Activated naive CD4-positive, alpha-beta T cell treated with anti-CD3 and anti-CD28 coated beads, Interleukin-2, amount 50 U/mL, for 72 hours (primary cell): ENCODE results near the gene NFKBIZ. TPM values are rescaled to one million over a fixed set of nuclear protein-coding genes. Genes with fewer than 3 reads are reported as not detected.

Experiments
- ATAC-seq, 2 donors: fragments of 150-1000 bp; cut with Tn5 transposase; 2 replicates each; pipeline ENCODE4 v1.10.0; 2021; ENCODE audit warnings: mild to moderate bottlenecking in 2 of 2, moderate library complexity in 2 of 2
- DNase-seq, 2 donors: peaks; one replicate each; pipeline ENCODE4 v3.0.0; 2021 to 2022; ENCODE audit warnings: low spot score in 2 of 2
- H3K27ac Mint-ChIP-seq, 2 donors: one replicate each; pipeline ENCODE4 v1.8.0; 2022; ENCODE audit warnings: mild to moderate bottlenecking in 2 of 2, mixed read lengths in 2 of 2
- H3K36me3 Mint-ChIP-seq, 2 donors: one replicate each; pipeline ENCODE4 v1.8.0; 2022; ENCODE audit warnings: mixed read lengths in 2 of 2
- H3K9me3 Mint-ChIP-seq, 2 donors: one replicate each; pipeline ENCODE4 v1.8.0; 2022; ENCODE audit warnings: mixed read lengths in 2 of 2
- total RNA-seq, 2 donors: library from RNA; stranded (reverse); gene quantifications; one replicate each; pipeline ENCODE4 v1.2.3, GENCODE V29; 2022

The NFKBIZ gene
- total RNA-seq, 2 donors from 2014 or later: 57.3 to 62.6 TPM

GRCh38 chr3:101840066-101840465 is 9.2 kb upstream of the NFKBIZ start:
- ATAC-seq (no peak), DNase-seq (no peak)
- Mint-ChIP-seq H3K27ac (no peak overlapping the region), H3K9me3 (peaks cover 0 to 6% of the 10 kb centered on the region in 2 donors), H3K36me3 (peaks cover 5 to 26% of the 10 kb centered on the region in 2 donors)

- ATAC-seq (no peak), DNase-seq (no peak)
- peaks cover 0 to 6% of the 10 kb centered on the region in 2 donors for H3K9me3 Mint-ChIP-seq
- no peak overlapping the region for H3K27ac Mint-ChIP-seq
- H3K36me3 Mint-ChIP-seq: peaks cover 5 to 26% of the 10 kb centered on the region in 2 donors
Measured at GRCh38 chr3:101842245-101842934, 6.9 kb upstream of the NFKBIZ start.

GRCh38 chr3:101842935-101843330 is 6.4 kb upstream of the NFKBIZ start:
- Mint-ChIP-seq H3K36me3 (peaks cover 5 to 26% of the 10 kb centered on the region in 2 donors), H3K27ac (no peak overlapping the region), H3K9me3 (peaks cover 0 to 6% of the 10 kb centered on the region in 2 donors)
- ATAC-seq (no peak), DNase-seq (no peak)

- ATAC-seq: no peak
- peaks cover 11 to 32% of the 10 kb centered on the region in 2 donors for H3K36me3 Mint-ChIP-seq
- DNase-seq: no peak
Measured at GRCh38 chr3:101845425-101845824, 3.9 kb upstream of the NFKBIZ start.

GRCh38 chr3:101846709-101847108 is 2.6 kb upstream of the NFKBIZ start:
- Mint-ChIP-seq H3K27ac (no peak overlapping the region), H3K9me3 (peaks cover 0 to 6% of the 10 kb centered on the region in 2 donors), H3K36me3 (peaks cover 24 to 36% of the 10 kb centered on the region in 2 donors)
- ATAC-seq: no peak
- DNase-seq: no peak

More at GRCh38 chr3:101845425-101845824, 3.9 kb upstream of the NFKBIZ start:
- H3K9me3 Mint-ChIP-seq: peaks cover 0 to 6% of the 10 kb centered on the region in 2 donors
- H3K27ac Mint-ChIP-seq: no peak overlapping the region

GRCh38 chr3:101847328-101847727 is 2.0 kb upstream of the NFKBIZ start:
- no peaks in the 10 kb centered on the region for H3K9me3 Mint-ChIP-seq
- H3K27ac Mint-ChIP-seq: no peak overlapping the region
- H3K36me3 Mint-ChIP-seq: peaks cover 26 to 36% of the 10 kb centered on the region in 2 donors
- no peak for DNase-seq
- ATAC-seq: no peak

- Mint-ChIP-seq H3K9me3 (no peaks in the 10 kb centered on the region), H3K36me3 (peaks cover 36 to 37% of the 10 kb centered on the region in 2 donors), H3K27ac (peak overlapping the region in 1 of 2 donors; percentile 99)
- DNase-seq: no peak
- ATAC-seq: no peak
Measured at GRCh38 chr3:101848326-101848725, 988 bp upstream of the NFKBIZ start.

GRCh38 chr3:101849714-101850245 is 466 bp downstream of the NFKBIZ start:
- peak; percentile 57 to 75 for DNase-seq
- ATAC-seq: peak; percentile 21 to 30
- H3K9me3 Mint-ChIP-seq: no peaks in the 10 kb centered on the region
- H3K27ac Mint-ChIP-seq: peak overlapping the region; percentile 99 to 100
- H3K36me3 Mint-ChIP-seq: peaks cover 50 to 51% of the 10 kb centered on the region in 2 donors

GRCh38 chr3:101850246-101851051 is 1.1 kb downstream of the NFKBIZ start:
- peak; percentile 58 to 68 for ATAC-seq
- peak; percentile 60 to 62 for DNase-seq
- H3K9me3 Mint-ChIP-seq: no peaks in the 10 kb centered on the region
- H3K27ac Mint-ChIP-seq: peak overlapping the region; percentile 99 to 100
- H3K36me3 Mint-ChIP-seq: peaks cover 57% of the 10 kb centered on the region in 2 donors

GRCh38 chr3:101851072-101851770 is 1.9 kb downstream of the NFKBIZ start:
- ATAC-seq: peak; percentile 9 to 48
- no peak for DNase-seq
- peak overlapping the region; percentile 99 to 100 for H3K27ac Mint-ChIP-seq
- no peaks in the 10 kb centered on the region for H3K9me3 Mint-ChIP-seq
- H3K36me3 Mint-ChIP-seq: peaks cover 58 to 62% of the 10 kb centered on the region in 2 donors

- ATAC-seq (no peak), DNase-seq (no peak)
- H3K36me3 Mint-ChIP-seq: peaks cover 62 to 63% of the 10 kb centered on the region in 2 donors
- H3K9me3 Mint-ChIP-seq: no peaks in the 10 kb centered on the region
- peak overlapping the region; percentile 99 to 100 for H3K27ac Mint-ChIP-seq
Measured at GRCh38 chr3:101851850-101852714, 2.8 kb downstream of the NFKBIZ start.

- Mint-ChIP-seq H3K36me3 (peaks cover 70 to 72% of the 10 kb centered on the region in 2 donors), H3K27ac (peak overlapping the region; percentile 33 to 63), H3K9me3 (no peaks in the 10 kb centered on the region)
- DNase-seq: no peak
- no peak for ATAC-seq
Measured at GRCh38 chr3:101852983-101853840, 3.9 kb downstream of the NFKBIZ start.

- Mint-ChIP-seq H3K9me3 (no peaks in the 10 kb centered on the region), H3K27ac (no peak overlapping the region), H3K36me3 (peaks cover 78 to 80% of the 10 kb centered on the region in 2 donors)
- DNase-seq (no peak), ATAC-seq (no peak)
Measured at GRCh38 chr3:101853982-101854381, 4.7 kb downstream of the NFKBIZ start.

- peaks cover 81 to 86% of the 10 kb centered on the region in 2 donors for H3K36me3 Mint-ChIP-seq
- H3K27ac Mint-ChIP-seq: peak overlapping the region; percentile 3 to 94
- no peak for ATAC-seq
- DNase-seq: no peak
- no peaks in the 10 kb centered on the region for H3K9me3 Mint-ChIP-seq
Measured at GRCh38 chr3:101854608-101855304, 5.4 kb downstream of the NFKBIZ start.
